ENCODE results near the gene KCNA3. TPM values are rescaled to one million over a fixed set of nuclear protein-coding genes. Genes with fewer than 3 reads are reported as not detected.

KCNA3 gene
- total RNA-seq, 1 donor from 2014 or later = 0.90 TPM

GRCh38 chr1:110639724-110640386 is 34.9 kb downstream of the KCNA3 start:
- no peak for DNase-seq (ENCODE audit: low spot score)

DNA sequence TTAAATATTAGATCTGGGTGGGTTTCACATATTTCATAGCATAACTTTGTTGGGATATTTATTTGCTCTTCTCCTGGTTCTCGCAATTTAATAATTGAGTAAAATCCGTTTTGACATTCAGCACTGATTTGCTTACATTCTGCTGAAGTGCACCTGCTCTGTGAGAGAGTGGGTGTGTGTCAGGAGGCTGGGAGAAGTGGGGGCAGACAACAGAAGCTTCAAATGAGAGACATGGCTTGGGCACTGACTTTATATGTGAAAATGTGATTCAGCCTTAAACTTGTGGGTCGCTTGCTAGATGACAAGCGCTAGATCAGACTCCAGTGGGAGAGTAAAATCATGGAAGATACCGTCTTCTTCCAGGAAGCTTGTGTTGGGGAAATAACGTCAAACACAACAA is 36.2 kb downstream of the KCNA3 start:
- no peak for DNase-seq (ENCODE audit: low spot score)

DNA sequence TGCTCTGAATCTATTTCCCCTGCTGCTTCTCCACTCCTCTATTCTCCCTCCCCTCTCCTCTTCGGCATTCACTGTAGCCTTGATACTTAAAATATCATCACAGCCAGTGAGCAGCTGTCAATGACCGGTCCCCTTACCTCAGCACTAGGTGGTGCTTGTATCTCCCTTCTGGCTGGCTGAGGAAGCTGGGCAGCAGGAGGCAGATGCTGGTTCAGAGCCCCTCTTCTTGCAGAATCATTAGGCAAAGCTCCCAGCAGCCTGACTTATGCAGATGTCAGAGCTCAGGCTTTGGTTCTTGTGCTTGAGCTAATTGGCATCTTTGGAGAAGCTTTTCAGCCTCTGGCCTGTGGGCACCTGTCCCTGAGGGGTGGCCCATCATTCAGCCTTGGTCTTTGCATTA is 36.7 kb downstream of the KCNA3 start:
- no peak for DNase-seq (ENCODE audit: low spot score)

DNA sequence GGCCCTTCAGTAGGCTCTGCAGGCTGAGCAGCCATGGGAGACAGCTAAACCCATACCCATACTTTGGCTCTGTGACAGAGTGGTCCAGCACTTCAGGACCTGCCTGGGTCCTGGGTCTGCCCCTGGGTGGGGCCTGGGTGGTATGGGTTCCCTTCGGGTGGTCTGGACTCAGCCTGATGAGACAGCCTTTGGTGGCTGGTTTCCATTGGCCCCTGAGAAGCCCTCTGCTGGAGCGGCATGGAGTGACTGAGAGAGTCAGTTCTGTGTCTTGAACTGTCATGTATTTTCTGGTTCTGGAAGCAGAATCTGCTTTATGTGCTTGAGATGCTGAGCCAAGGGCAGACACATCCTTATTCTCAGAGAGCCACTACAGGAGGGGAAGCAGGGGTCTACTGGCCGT is 37.3 kb downstream of the KCNA3 start:
- no peak for DNase-seq (ENCODE audit: low spot score)

GRCh38 chr1:110636149-110636935 is 38.4 kb downstream of the KCNA3 start:
- DNase-seq (ENCODE audit: low spot score) = no peak

- no peak for DNase-seq (ENCODE audit: low spot score)
Measured at GRCh38 chr1:110635434-110635833, 39.3 kb downstream of the KCNA3 start.

DNA sequence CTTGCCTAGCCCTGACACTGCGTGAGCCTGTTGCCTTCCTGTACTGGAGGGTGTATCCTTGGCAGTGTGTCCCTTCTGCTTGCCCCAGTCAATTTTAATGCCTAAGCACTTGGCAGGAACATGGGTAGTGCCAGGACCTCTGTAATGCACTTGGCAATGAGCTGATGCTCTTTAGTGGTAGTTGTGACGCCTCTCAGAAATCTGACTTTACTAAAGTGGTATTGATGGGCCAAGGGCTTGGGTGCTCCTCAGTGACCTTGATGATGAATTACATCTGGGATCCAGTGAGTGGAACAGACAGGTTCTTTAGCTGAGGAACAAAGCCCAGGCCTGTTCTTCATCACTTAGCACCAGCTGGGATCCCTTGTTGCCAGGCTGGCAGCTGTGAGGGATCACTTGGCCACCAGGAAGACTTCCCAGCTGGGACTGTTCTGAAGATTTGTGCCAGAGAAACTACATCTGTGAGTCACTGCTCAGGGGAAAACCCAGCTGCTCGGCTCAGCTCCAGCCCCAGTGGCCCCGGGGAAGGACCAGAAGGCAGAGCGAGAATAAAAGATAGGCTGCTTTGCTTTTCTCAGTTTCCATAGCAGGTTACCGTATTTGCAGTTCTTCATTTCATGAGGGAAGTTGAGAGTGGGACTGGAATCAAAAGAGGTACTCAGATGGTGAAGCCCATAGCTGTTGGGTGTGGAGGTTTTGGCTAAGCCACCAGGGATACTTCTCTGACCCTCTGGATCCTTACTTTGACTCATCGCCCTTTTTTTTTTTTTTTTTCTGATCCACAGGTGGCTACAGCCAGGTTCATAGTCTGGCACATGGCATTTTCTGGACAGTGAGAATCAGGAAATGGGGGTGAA is 40.1 kb downstream of the KCNA3 start:
- DNase-seq (ENCODE audit: low spot score) = no peak

DNA sequence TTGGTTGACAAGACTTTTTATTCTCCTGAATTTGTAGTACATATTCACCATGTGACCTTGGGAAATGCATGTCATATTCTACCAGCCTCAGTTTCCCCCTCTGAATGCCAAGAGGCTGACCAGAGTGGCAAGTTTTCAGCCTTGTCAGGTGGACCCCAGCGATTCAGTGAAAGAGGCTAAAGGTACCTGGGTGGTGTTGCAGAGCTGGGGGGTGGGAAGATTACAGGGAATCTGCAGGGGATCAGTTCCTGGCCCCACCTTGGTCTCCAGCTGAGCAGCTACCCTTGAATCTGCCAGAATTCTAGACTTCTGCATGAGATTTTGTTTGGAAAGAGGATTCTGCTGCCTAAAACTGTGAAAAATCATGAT is 40.7 kb downstream of the KCNA3 start:
- no peak for DNase-seq (ENCODE audit: low spot score)

DNA sequence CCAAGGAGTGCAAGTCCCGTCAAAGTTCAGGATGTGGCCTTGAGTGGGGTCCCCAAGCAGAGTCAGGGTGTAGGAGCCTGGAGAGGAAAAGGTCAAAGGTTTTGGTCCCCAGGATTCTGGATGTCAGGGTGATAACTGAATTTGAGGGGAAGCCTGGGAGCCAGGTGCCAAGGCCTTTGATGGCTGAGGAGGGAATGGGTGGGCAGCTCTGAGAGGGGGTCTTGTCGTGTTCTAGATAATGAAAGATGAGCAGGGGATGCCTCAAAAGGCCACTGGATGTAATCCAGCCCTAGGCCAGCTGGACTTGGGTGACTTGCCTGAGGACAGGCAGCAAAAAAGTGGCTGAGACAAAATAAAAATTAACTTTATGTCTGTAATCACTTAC is 41.1 kb downstream of the KCNA3 start:
- no peak for DNase-seq (ENCODE audit: low spot score)

GRCh38 chr1:110631836-110632620 is 42.7 kb downstream of the KCNA3 start:
- DNase-seq (ENCODE audit: low spot score) = no peak

DNA sequence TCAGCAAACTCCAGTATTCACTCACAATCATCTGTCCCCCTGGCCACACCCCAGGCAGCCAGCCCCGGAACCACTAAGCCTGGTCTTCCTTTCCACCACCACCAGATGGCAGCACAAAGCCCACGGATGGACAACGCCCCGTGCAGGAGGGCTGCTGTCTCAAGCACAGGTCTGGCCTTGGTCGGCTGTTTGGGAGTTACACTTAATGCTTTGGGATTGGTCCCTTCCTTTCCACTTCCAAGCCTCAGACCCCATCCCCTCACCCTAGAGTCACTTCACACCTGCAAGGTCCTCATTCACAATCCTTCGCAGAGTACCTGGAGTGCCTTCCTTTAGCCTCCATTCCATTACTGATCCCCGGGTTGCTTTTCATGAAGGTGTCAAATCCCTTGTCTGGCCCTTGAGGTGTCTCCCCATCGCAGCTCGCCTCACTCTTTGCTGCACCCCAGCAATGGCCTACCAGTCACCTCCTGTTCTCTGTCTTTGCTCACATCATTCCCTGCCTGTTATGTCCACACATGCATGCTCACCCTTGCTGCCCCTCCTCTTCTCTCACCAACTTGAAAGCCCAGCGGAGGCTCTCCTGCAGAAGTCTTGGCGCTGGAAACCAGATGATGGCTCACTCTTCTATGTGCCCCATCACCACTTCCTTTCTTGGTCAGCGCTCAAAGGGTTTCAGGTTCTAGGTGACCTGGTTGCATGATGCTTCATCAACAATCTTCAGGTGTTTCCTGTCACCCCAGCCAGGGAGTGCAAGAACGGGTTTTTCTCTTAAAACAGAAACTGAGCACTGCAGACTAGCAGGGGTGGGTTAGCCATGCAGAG is 43.7 kb downstream of the KCNA3 start:
- no peak for DNase-seq (ENCODE audit: low spot score)

- DNase-seq (ENCODE audit: low spot score) = no peak
Measured at GRCh38 chr1:110628323-110629105, 46.2 kb downstream of the KCNA3 start.

DNA sequence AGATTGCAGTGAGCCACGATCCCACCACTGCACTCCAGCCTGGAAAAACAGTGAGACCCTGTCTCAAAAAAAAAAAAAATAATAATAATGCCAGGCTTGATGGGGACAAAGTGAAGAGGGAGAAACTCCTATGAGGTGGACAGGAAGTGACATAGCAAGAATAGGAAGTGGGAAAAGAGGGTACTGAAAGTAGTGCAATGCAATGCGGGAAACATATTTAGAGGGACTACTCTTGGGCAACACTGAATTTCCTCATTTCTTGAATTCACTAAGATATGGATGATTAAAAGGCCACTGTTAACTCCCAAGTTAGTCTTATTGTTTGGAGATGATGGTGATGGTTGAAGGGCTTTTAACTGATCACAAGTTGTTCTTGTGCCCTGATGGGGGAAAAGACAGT is 47.0 kb downstream of the KCNA3 start:
- no peak for DNase-seq (ENCODE audit: low spot score)

DNA sequence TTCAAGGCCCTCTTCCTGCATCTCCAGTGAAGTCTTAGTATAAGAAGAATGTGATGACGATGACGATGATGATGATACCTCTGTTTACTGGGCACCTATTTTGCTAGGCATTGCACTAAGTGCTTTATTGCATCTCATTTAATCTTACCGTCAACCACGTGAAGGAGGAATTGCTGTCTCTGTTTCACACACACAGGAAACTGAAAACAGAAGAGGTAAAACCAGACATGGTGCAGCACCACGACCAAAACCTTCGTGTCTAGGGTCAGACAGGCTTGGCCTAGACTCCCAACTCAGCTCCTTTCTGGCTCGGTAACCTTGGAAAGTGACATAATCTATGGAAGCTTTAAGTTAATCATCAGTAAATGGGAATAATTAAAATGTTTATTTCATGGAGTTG is 47.9 kb downstream of the KCNA3 start:
- no peak for DNase-seq (ENCODE audit: low spot score)

Other genes starting within 250 kb of the KCNA3 start
- gene PROK1, start 223.8 kb downstream of the KCNA3 start, total RNA-seq = 1.3 TPM
- not detected for gene KCNA10, start 155.8 kb downstream of the KCNA3 start, total RNA-seq
- 1.5 TPM for gene KCNA2, start 68.6 kb downstream of the KCNA3 start, total RNA-seq
- 93.6 TPM for gene CD53, start 198.2 kb upstream of the KCNA3 start, total RNA-seq